OCI-LY1 (cell line): ENCODE data around the gene CYB5R3.

Source experiments
- H2AFZ ChIP-seq: fragments of 200-600 bp; sonication (generic), shearing (Covaris generic); 2 replicates; pipeline ENCODE4 v1.6.0; 2014; ENCODE audit warnings: antibody characterized with exemption, mild to moderate bottlenecking, low read length
- H3F3A ChIP-seq: fragments of 200-600 bp; sonication (generic), shearing (Covaris generic); 2 replicates; pipeline ENCODE4 v1.6.0; 2014; ENCODE audit warnings: mild to moderate bottlenecking, antibody characterized with exemption, low read length, moderate library complexity; ENCODE audit not compliant: insufficient read depth
- H3K27ac ChIP-seq: fragments of 200-600 bp; sonication (generic); 2 replicates; pipeline ENCODE4 v1.5.1; 2014; ENCODE audit warnings: low read length, mixed run types, mild to moderate bottlenecking, low read depth; ENCODE audit not compliant: poor library complexity, severe bottlenecking
- H3K27me3 ChIP-seq: fragments of 200-600 bp; sonication (generic); 2 replicates; pipeline ENCODE4 v1.6.0; 2014; ENCODE audit warnings: antibody characterized with exemption, mild to moderate bottlenecking, low read length, moderate library complexity; ENCODE audit not compliant: insufficient read depth
- H3K36me3 ChIP-seq: fragments of 200-600 bp; sonication (generic); 2 replicates; pipeline ENCODE4 v1.6.1; 2014; ENCODE audit warnings: mild to moderate bottlenecking, antibody characterized with exemption, low read length, moderate library complexity, mixed read lengths; ENCODE audit not compliant: insufficient read depth
- H3K4me1 ChIP-seq: fragments of 200-600 bp; sonication (generic); 2 replicates; pipeline ENCODE4 v1.5.1; 2014; ENCODE audit warnings: mild to moderate bottlenecking, low read length, moderate library complexity; ENCODE audit not compliant: insufficient read depth, severe bottlenecking
- H3K4me2 ChIP-seq: fragments of 200-600 bp; sonication (generic), shearing (Covaris generic); 2 replicates; pipeline ENCODE4 v1.6.1; 2014; ENCODE audit warnings: low read length
- H3K4me3 ChIP-seq: fragments of 200-600 bp; sonication (generic); 2 replicates; pipeline ENCODE4 v1.5.1; 2014; ENCODE audit warnings: low read length, low read depth, mild to moderate bottlenecking, mixed read lengths; ENCODE audit not compliant: poor library complexity, severe bottlenecking
- H3K79me2 ChIP-seq: fragments of 200-600 bp; shearing (Covaris generic); 2 replicates; pipeline ENCODE4 v1.6.1; 2016; ENCODE audit warnings: mixed run types, low read length, mixed read lengths; ENCODE audit not compliant: insufficient read depth
- H3K9ac ChIP-seq: fragments of 200-600 bp; sonication (generic), shearing (Covaris generic); 2 replicates; pipeline ENCODE4 v1.6.1; 2014; ENCODE audit warnings: mild to moderate bottlenecking, low read length, mixed read lengths
- H3K9me2 ChIP-seq: fragments of 200-600 bp; sonication (generic), shearing (Covaris generic); 2 replicates; pipeline ENCODE4 v1.6.1; 2014; ENCODE audit warnings: low read depth, mild to moderate bottlenecking, low read length, mixed read lengths
- H3K9me3 ChIP-seq: fragments of 200-600 bp; shearing (Covaris generic); 2 replicates; pipeline ENCODE4 v1.6.1; 2014; ENCODE audit warnings: low read length, mixed read lengths
- H4K20me1 ChIP-seq: fragments of 200-600 bp; sonication (generic), shearing (Covaris generic); 2 replicates; pipeline ENCODE4 v1.6.0; 2016; ENCODE audit warnings: mild to moderate bottlenecking, low read length; ENCODE audit not compliant: insufficient read depth
- CTCF ChIP-seq: fragments of 200-600 bp; sonication (generic), shearing (Covaris generic); IDR thresholded peaks from 2 replicates; pipeline ENCODE4 v1.5.1; 2017; ENCODE audit warnings: mild to moderate bottlenecking, antibody characterized with exemption, low read length, moderate library complexity, mixed read lengths
- EZH2 ChIP-seq: fragments of 200-600 bp; sonication (generic), shearing (Covaris generic); IDR thresholded peaks from 2 replicates; pipeline ENCODE4 v1.8.0; 2017; ENCODE audit warnings: borderline replicate concordance, mixed run types, mild to moderate bottlenecking, antibody characterized with exemption, low read length, moderate library complexity, mixed read lengths

CYB5R3 gene

GRCh38 chr22:42614312-42615091 is 34.7 kb downstream of the CYB5R3 start, which contains the start of gene POLDIP3:
Gene POLDIP3, minus strand, starts transcription at chr22:42614883. Its CDS starts 26 bp downstream, at chr22:42614857.
- no peak within 1 kb of the TSS for H2AFZ ChIP-seq
- H3K79me2 ChIP-seq: peaks cover 45% of the 10 kb centered on the region
- no peaks in the 10 kb centered on the region for H3K9me2 ChIP-seq
- H4K20me1 ChIP-seq: no peaks in the 10 kb centered on the region
- H3K27ac ChIP-seq: peak within 1 kb of the TSS; percentile 82
- peak within 1 kb of the TSS; percentile 94 for H3K9ac ChIP-seq
- peak within 1 kb of the TSS; percentile 80 for H3K4me2 ChIP-seq
- peaks cover 4% of the 10 kb centered on the region; the same call in 1 of the 2 replicates for H3F3A ChIP-seq
- H3K27me3 ChIP-seq: no peaks in the 10 kb centered on the region
- peaks cover 33% of the 10 kb centered on the region for H3K36me3 ChIP-seq
- H3K9me3 ChIP-seq: no peaks in the 10 kb centered on the region
- H3K4me3 ChIP-seq: peak within 1 kb of the TSS; percentile 85
- peaks cover 34% of the 10 kb centered on the region for H3K4me1 ChIP-seq
- TF ChIP-seq CTCF: no peak; the same call in none of the 2 replicates
- no peak for TF ChIP-seq EZH2

- Histone ChIP-seq H3K4me3 (peak overlapping the region; percentile 85), H3K36me3 (peaks cover 33% of the 10 kb centered on the region), H2AFZ (no peak overlapping the region), H3K27me3 (no peaks in the 10 kb centered on the region), H3K9me3 (no peaks in the 10 kb centered on the region), H3F3A (peaks cover 4% of the 10 kb centered on the region; the same call in 1 of the 2 replicates), H4K20me1 (no peaks in the 10 kb centered on the region), H3K4me1 (peaks cover 34% of the 10 kb centered on the region), H3K27ac (peak overlapping the region; percentile 82), H3K9me2 (no peaks in the 10 kb centered on the region), H3K79me2 (peaks cover 51% of the 10 kb centered on the region), H3K4me2 (peak overlapping the region; percentile 80), H3K9ac (peak overlapping the region; percentile 94)
- TF ChIP-seq CTCF (no peak), EZH2 (no peak)
These were observed 35.3 kb downstream of the CYB5R3 start for GRCh38 chr22:42613872-42614301.

- Histone ChIP-seq H3K36me3 (peaks cover 47% of the 10 kb centered on the region), H3K79me2 (peaks cover 60% of the 10 kb centered on the region), H3F3A (peaks cover 4% of the 10 kb centered on the region; the same call in 1 of the 2 replicates), H3K27ac (no peak overlapping the region), H2AFZ (no peak overlapping the region), H3K9me2 (no peaks in the 10 kb centered on the region), H3K4me1 (peaks cover 27% of the 10 kb centered on the region), H3K4me2 (no peak overlapping the region; the same call in 1 of the 2 replicates), H3K9me3 (no peaks in the 10 kb centered on the region), H3K4me3 (no peak overlapping the region), H3K9ac (peak overlapping the region; percentile 24; the same call in 1 of the 2 replicates), H3K27me3 (no peaks in the 10 kb centered on the region), H4K20me1 (no peaks in the 10 kb centered on the region)
- no peak for TF ChIP-seq CTCF
- no peak for TF ChIP-seq EZH2
These were observed 36.9 kb downstream of the CYB5R3 start for GRCh38 chr22:42612336-42612735.
